ENCODE measurements around the gene PPT1. TPM values are rescaled to one million over a fixed set of nuclear protein-coding genes. Genes with fewer than 3 reads are reported as not detected.

The PPT1 gene
- total RNA-seq, 1 experiment from 2014 or later = 57.8 TPM

- H3K36me3 Mint-ChIP-seq (ENCODE audit: insufficient read depth, unreplicated experiment) = no peaks in the 10 kb centered on the region
- no peak overlapping the region for H3K4me3 Mint-ChIP-seq (ENCODE audit: low read depth, unreplicated experiment)
- H3K4me1 Mint-ChIP-seq (ENCODE audit: low read depth, unreplicated experiment) = no peaks in the 10 kb centered on the region
- H3K9me3 Mint-ChIP-seq (ENCODE audit: low read depth, unreplicated experiment) = peaks cover 3% of the 10 kb centered on the region
- no peak for DNase-seq
- no peak overlapping the region for H3K27ac Mint-ChIP-seq (ENCODE audit: unreplicated experiment)
- intact Hi-C loops (cut with micrococcal nuclease; ENCODE audit: unreplicated experiment) = no loop called here
- H3K27me3 Mint-ChIP-seq (ENCODE audit: unreplicated experiment) = peaks cover 17% of the 10 kb centered on the region
- CTCF ChIA-PET = no interaction called here
- TF ChIP-seq CTCF (IDR thresholded peaks at IDR 0.05; ENCODE audit: unreplicated experiment) = no peak
- BruUV-seq (replicated peaks) = no TSS peak
Measured at GRCh38 chr1:40024671-40025070, 72.4 kb downstream of the PPT1 start.

- H3K4me3 Mint-ChIP-seq (ENCODE audit: low read depth, unreplicated experiment) = no peak overlapping the region
- H3K36me3 Mint-ChIP-seq (ENCODE audit: insufficient read depth, unreplicated experiment) = no peaks in the 10 kb centered on the region
- no peak overlapping the region for H3K27ac Mint-ChIP-seq (ENCODE audit: unreplicated experiment)
- CTCF ChIA-PET = no interaction called here
- H3K27me3 Mint-ChIP-seq (ENCODE audit: unreplicated experiment) = peaks cover 9% of the 10 kb centered on the region
- BruUV-seq (replicated peaks) = no TSS peak
- no peaks in the 10 kb centered on the region for H3K4me1 Mint-ChIP-seq (ENCODE audit: low read depth, unreplicated experiment)
- no peak for DNase-seq
- intact Hi-C loops (cut with micrococcal nuclease; ENCODE audit: unreplicated experiment) = no loop called here
- H3K9me3 Mint-ChIP-seq (ENCODE audit: low read depth, unreplicated experiment) = peaks cover 5% of the 10 kb centered on the region
- no peak for TF ChIP-seq CTCF (IDR thresholded peaks at IDR 0.05; ENCODE audit: unreplicated experiment)
Measured at GRCh38 chr1:40023379-40023944, 73.6 kb downstream of the PPT1 start.

Other genes starting within 250 kb of the PPT1 start
- gene TRIT1, start 213.7 kb downstream of the PPT1 start, total RNA-seq (2022) = 17.6 and 21.8 TPM in 2 replicates
- gene MYCL, start 195.3 kb downstream of the PPT1 start, total RNA-seq (2022) = 0.59 and 0.78 TPM in 2 replicates
- 3.9 and 4.9 TPM in 2 replicates for gene MFSD2A, start 142.1 kb downstream of the PPT1 start, total RNA-seq (2022)
- gene CAP1, start 56.5 kb downstream of the PPT1 start, total RNA-seq (2022) = 307 and 309 TPM in 2 replicates
- gene RLF, start 64.1 kb upstream of the PPT1 start, total RNA-seq (2022) = 11.7 and 12.9 TPM in 2 replicates
- not detected in 2 replicates for gene TMCO2, start 150.7 kb upstream of the PPT1 start, total RNA-seq (2022)
- gene ZMPSTE24, start 161.0 kb upstream of the PPT1 start, total RNA-seq (2022) = 60.1 and 62.0 TPM in 2 replicates
- gene COL9A2, start 220.0 kb upstream of the PPT1 start, total RNA-seq (2022) = 3.0 and 3.2 TPM in 2 replicates